22Rv1 (cell line): ENCODE measurements around the gene PRND.
"Not testable (repeated sequence)": the region's sequence is repeated elsewhere in the genome, so short reads cannot be mapped to it uniquely, and the experiment has no call there.

Source experiments
- H3K27ac ChIP-seq: fragments of 450-650 bp; 2 replicates; pipeline ENCODE4 v1.5.1; 2017
- ZFX ChIP-seq: fragments of 450-650 bp; IDR thresholded peaks from 2 replicates; pipeline ENCODE4 v1.6.1; 2017; ENCODE audit warnings: antibody characterized with exemption, borderline replicate concordance
- TF ChIP-seq, protein P1 (sequence below): fragments of 450-650 bp; IDR thresholded peaks from 2 replicates; pipeline ENCODE4 v1.5.1; 2017; ENCODE audit warnings: mild to moderate bottlenecking

PRND gene

DNA sequence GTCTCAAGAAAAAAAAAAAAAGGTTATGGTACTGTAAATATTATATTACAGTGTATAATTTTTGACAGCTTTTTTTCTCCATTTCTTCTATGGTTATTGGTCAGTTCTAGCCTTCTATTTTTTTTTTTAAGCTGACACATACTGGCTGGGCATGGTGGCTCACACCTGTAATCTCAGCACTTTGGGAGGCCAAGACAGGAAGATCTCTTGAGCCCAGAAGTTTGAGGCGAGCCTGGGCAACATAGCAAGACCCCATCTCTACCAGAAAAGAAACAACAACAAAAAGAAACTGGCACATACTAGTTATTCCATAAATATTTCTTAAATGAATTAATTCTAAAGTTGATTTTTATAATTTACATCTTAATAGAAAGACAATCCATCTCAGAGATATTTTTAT is 27.6 kb upstream of the PRND start:
- no peak for TF ChIP-seq ZFX
- no peak overlapping the region for H3K27ac ChIP-seq

DNA sequence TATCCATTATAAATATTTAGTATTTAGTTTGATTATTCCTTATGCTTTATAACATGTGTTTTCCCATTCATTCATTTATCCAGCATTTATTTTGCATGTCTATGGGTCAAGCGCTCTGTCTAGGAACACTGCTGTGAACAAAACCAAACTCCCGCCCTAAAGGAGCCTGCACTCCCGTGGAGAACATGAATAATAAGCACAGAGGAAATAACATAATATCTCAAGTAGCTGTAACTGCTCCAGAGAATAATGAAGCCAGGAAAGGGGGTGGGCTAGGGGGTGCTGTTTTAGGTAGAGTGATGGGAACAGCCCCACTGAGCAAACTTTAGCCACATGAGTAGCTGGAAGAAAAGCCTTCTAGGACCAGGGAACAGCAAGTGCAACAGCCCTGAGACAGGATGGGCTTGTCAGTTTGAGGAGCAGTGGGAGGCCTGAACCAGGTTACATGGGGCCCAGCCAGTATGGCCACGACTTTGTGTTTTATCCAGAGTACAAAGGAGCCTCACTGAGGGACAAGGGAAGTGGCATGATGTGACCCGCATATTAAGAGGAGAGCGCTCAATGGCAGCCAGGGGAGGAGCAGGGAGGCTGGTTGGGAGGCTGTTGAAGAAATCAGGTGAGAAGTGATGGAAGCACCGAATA is 24.4 kb upstream of the PRND start:
- H3K27ac ChIP-seq = no peak overlapping the region
- no peak for TF ChIP-seq ZFX
- TF ChIP-seq, protein P1, sequence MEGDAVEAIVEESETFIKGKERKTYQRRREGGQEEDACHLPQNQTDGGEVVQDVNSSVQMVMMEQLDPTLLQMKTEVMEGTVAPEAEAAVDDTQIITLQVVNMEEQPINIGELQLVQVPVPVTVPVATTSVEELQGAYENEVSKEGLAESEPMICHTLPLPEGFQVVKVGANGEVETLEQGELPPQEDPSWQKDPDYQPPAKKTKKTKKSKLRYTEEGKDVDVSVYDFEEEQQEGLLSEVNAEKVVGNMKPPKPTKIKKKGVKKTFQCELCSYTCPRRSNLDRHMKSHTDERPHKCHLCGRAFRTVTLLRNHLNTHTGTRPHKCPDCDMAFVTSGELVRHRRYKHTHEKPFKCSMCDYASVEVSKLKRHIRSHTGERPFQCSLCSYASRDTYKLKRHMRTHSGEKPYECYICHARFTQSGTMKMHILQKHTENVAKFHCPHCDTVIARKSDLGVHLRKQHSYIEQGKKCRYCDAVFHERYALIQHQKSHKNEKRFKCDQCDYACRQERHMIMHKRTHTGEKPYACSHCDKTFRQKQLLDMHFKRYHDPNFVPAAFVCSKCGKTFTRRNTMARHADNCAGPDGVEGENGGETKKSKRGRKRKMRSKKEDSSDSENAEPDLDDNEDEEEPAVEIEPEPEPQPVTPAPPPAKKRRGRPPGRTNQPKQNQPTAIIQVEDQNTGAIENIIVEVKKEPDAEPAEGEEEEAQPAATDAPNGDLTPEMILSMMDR = no peak

DNA sequence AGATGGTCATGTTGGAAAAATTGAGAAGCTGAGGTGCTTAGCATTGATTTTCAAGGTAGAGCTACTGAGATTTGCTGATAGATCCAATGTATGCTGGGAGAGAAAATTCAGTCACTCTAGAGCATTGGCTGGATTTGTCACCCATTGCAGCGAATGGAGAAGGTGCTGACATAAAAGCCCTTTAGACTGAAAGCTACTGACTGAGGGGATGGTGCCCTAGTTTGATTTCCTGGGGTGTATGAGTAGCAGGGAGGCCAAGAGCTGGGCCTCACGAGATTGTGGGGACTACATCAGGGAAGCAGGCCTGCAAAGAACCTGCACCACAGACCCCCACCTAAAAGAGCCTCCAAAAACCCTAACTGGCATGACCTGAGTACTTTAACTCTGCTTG is 23.9 kb upstream of the PRND start:
- TF ChIP-seq, protein P1 = no peak
- no peak for TF ChIP-seq ZFX
- H3K27ac ChIP-seq = no peak overlapping the region

DNA sequence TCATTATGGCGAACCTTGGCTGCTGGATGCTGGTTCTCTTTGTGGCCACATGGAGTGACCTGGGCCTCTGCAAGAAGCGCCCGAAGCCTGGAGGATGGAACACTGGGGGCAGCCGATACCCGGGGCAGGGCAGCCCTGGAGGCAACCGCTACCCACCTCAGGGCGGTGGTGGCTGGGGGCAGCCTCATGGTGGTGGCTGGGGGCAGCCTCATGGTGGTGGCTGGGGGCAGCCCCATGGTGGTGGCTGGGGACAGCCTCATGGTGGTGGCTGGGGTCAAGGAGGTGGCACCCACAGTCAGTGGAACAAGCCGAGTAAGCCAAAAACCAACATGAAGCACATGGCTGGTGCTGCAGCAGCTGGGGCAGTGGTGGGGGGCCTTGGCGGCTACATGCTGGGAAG is 22.5 kb upstream of the PRND start:
- no peak overlapping the region for H3K27ac ChIP-seq
- TF ChIP-seq, protein P1 = no peak
- no peak for TF ChIP-seq ZFX

DNA sequence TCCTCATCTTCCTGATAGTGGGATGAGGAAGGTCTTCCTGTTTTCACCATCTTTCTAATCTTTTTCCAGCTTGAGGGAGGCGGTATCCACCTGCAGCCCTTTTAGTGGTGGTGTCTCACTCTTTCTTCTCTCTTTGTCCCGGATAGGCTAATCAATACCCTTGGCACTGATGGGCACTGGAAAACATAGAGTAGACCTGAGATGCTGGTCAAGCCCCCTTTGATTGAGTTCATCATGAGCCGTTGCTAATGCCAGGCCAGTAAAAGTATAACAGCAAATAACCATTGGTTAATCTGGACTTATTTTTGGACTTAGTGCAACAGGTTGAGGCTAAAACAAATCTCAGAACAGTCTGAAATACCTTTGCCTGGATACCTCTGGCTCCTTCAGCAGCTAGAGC is 21.8 kb upstream of the PRND start:
- TF ChIP-seq ZFX = no peak
- TF ChIP-seq, protein P1 = no peak
- no peak overlapping the region for H3K27ac ChIP-seq

DNA sequence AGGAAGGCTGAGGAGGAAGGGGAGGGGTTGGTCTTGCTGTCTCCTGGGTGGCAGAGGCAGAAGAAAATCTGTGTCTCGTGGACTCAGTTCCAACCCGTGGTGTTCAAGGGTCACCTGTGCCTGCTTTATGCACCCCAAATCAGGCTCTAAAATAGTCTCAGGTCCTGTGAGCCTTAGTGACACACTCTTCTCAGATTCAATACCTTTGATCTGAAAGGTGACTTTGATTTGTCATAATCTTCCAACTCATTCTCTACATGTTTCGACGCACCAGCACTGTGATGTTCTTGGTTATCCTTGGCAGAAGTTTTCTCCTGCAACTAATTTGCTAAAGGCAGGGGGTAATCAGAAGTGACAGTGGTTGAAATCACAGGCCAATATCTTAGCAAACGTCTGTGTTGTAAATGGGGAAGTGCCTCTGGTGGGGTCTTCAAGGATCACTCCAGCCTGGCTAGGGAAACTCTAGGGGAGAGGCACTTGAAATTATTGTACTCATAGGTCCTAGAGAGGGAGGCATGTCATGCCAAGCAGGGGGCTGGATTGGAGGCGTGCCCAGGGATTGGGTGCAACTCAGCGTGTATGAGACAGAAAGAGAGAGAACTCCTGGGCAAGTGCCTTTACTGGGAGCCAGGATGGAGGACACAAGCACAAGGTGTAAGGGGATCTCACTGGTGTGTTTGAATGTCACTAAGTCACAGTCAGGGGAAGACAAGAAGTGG is 19.0 kb upstream of the PRND start:
- no peak overlapping the region for H3K27ac ChIP-seq
- no peak for TF ChIP-seq ZFX
- TF ChIP-seq, protein P1 = no peak

DNA sequence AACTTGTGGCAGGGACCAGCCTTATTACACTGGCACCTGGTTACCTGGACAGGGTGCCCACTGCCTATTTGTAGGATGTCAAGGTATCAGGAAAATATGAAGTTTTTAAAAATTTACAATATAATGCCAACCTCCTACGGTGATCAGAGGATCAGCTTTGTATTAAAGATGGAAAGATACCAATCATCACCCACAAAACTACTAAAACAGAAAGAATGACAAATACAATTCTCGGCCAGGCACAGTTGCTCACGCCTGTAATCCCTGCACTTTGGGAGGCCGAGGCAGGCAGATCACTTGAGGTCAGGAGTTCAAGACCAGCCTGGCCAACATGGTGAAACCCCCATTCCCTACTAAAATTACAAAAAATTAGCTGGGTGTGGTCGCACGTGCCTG is 18.4 kb upstream of the PRND start:
- no peak overlapping the region for H3K27ac ChIP-seq
- no peak for TF ChIP-seq ZFX
- TF ChIP-seq, protein P1 = no peak

DNA sequence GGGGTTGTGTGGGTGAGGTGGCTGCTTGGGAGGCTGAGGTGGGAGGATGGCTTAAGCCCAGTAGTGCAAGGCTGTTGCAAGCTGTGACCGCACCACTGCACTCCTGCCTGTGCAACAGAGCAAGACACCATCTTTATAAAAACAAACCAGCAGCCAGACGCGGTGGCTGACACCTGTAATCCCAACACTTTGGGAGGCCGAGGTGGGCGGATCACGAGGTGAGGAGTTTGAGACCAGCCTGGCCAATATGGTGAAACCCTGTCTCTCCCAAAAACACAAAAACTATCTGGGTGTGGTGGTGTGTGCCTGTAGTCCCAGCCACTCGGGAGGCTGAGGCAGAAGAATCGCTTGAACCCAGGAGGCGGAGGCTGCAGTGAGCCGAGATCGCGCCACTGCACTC is 14.8 kb upstream of the PRND start:
- not testable (repeated sequence) for H3K27ac ChIP-seq
